ENCODE data around the gene ST3GAL3. TPM values are rescaled to one million over a fixed set of nuclear protein-coding genes. Genes with fewer than 3 reads are reported as not detected.

ST3GAL3 gene
- polyA plus RNA-seq, 1 of the 3 experiments (the other 2 are of a cell fraction), result 20.6 TPM

GRCh38 chr1:43866201-43866600, 158.9 kb downstream of the ST3GAL3 start (continued):
- TF ChIP-seq USF1 (IDR thresholded peaks at IDR 0.05; ENCODE audit: borderline replicate concordance, low read depth) (no peak), TAF1 (IDR thresholded peaks at IDR 0.05; ENCODE audit: borderline replicate concordance, low read depth, low read length) (no peak), NFIC (IDR thresholded peaks at IDR 0.05; ENCODE audit: borderline replicate concordance) (no peak)

GRCh38 chr1:43867976-43868740, 160.8 kb downstream of the ST3GAL3 start:
- Histone ChIP-seq H3K9ac (no peak overlapping the region), H3K4me3 (ENCODE audit: low read depth in 2 of 2, low read length in 1 of 2) (no peak overlapping the region), H3K36me3 (replicated peaks in 1 of 2; ENCODE audit: control insufficient read depth in 1 of 2, insufficient read depth in 2 of 2, low read length in 1 of 2) (no peaks in the 10 kb centered on the region), H3K79me2 (ENCODE audit: insufficient read depth) (no peaks in the 10 kb centered on the region), H3K9me2 (no peaks in the 10 kb centered on the region), H3K4me2 (no peak overlapping the region), H3K9me3 (no peaks in the 10 kb centered on the region), H4K20me1 (ENCODE audit: insufficient read depth) (peaks cover 7% of the 10 kb centered on the region; the same call in 1 of the 2 replicates), H3F3A (replicated peaks; ENCODE audit: insufficient read depth) (no peaks in the 10 kb centered on the region), H2AFZ (ENCODE audit: low read depth) (no peak overlapping the region), H3K27ac (ENCODE audit: low read depth in 2 of 2, low read length in 1 of 2) (peak overlapping the region; percentile 14 to 31; a peak in 1 of 4 replicates), H3K4me1 (ENCODE audit: control insufficient read depth in 1 of 2, insufficient read depth in 2 of 2, low read depth in 1 of 2, low read length in 1 of 2) (peaks cover 3 to 16% of the 10 kb centered on the region in 2 experiments; a peak in 2 of 4 replicates), H3K27me3 (ENCODE audit: insufficient read depth) (no peaks in the 10 kb centered on the region)
- TF ChIP-seq CHD2 (IDR thresholded peaks at IDR 0.05; ENCODE audit: low read length, partially characterized antibody) (no peak), GATA2 (CRISPR knock-in tag; IDR thresholded peaks at IDR 0.05) (no peak), CTCF (IDR thresholded peaks at IDR 0.05) (no peak), EP300 (IDR thresholded peaks at IDR 0.05; ENCODE audit: borderline replicate concordance in 1 of 2, low read depth in 1 of 2, low read length in 1 of 2) (no peak), RCOR1 (IDR thresholded peaks at IDR 0.05; ENCODE audit: low read length) (no peak), MXI1 (IDR thresholded peaks at IDR 0.05; ENCODE audit: low read depth, low read length) (no peak), MAX (IDR thresholded peaks at IDR 0.05; ENCODE audit: low read depth) (no peak), GABPA (IDR thresholded peaks at IDR 0.05; ENCODE audit: low read depth) (no peak), ZBTB33 (IDR thresholded peaks at IDR 0.05; ENCODE audit: borderline replicate concordance, low read depth) (no peak), TCF12 (IDR thresholded peaks at IDR 0.05) (no peak), FOXJ3 (CRISPR knock-in tag; IDR thresholded peaks at IDR 0.05) (no peak), TAF1 (IDR thresholded peaks at IDR 0.05; ENCODE audit: borderline replicate concordance, low read depth, low read length) (no peak), REST (IDR thresholded peaks at IDR 0.05; ENCODE audit: low read depth, low read length) (no peak), IRF3 (IDR thresholded peaks at IDR 0.05; ENCODE audit: low read depth, low read length) (no peak), TEAD4 (IDR thresholded peaks at IDR 0.05; ENCODE audit: borderline replicate concordance, insufficient read depth) (no peak), ELF1 (IDR thresholded peaks at IDR 0.05) (no peak), SIN3A (IDR thresholded peaks at IDR 0.05; ENCODE audit: borderline replicate concordance, low read depth, low read length) (no peak), FOXM1 (IDR thresholded peaks at IDR 0.05; ENCODE audit: low read depth) (no peak)
- ChIA-PET POLR2A (no interaction called here), CTCF (interaction anchor here (0.6 to 2.0 kb wide), 4 partner anchors 22 to 572 kb away, joined by 3 to 6 read pairs (median 3); no protein-coding TSS in a partner anchor)
- WGBS (ENCODE audit: low lambda C conversion rate), result 33% methylated on average over 1 of the region's 2 CpGs
- DNase-seq, result no peak

Measured in SK-N-SH (cell line).